ENCODE data around the gene SH3GLB2. TPM values are rescaled to one million over a fixed set of nuclear protein-coding genes. Genes with fewer than 3 reads are reported as not detected.
"Not testable (repeated sequence)": the region's sequence is repeated elsewhere in the genome, so short reads cannot be mapped to it uniquely, and the experiment has no call there.

The SH3GLB2 gene
- total RNA-seq, 2 experiments from 2014 or later = 107 to 109 TPM

GRCh38 chr9:128983536-128983935 lies 44.6 kb downstream of the SH3GLB2 start:
- H3K4me1 Mint-ChIP-seq (ENCODE audit: low read depth) = no peaks in the 10 kb centered on the region
- H3K27me3 Mint-ChIP-seq (ENCODE audit: low read depth) = no peaks in the 10 kb centered on the region
- ATAC-seq (no peak), DNase-seq (no peak)
- no peak overlapping the region for H3K27ac Mint-ChIP-seq
- peaks cover 77% of the 10 kb centered on the region for H3K36me3 Mint-ChIP-seq (ENCODE audit: low read depth)
- ChIA-PET CTCF (no interaction called here), POLR2A (no interaction called here)
- H3K4me3 Mint-ChIP-seq = no peak overlapping the region
- H3K9me3 Mint-ChIP-seq (ENCODE audit: insufficient read depth) = no peaks in the 10 kb centered on the region

- ATAC-seq (no peak), DNase-seq (no peak)
- Mint-ChIP-seq H3K27ac (no peak overlapping the region), H3K4me1 (ENCODE audit: low read depth) (no peaks in the 10 kb centered on the region), H3K27me3 (ENCODE audit: low read depth) (no peaks in the 10 kb centered on the region), H3K4me3 (no peak overlapping the region), H3K36me3 (ENCODE audit: low read depth) (peaks cover 65% of the 10 kb centered on the region), H3K9me3 (ENCODE audit: insufficient read depth) (no peaks in the 10 kb centered on the region)
- POLR2A ChIA-PET = no interaction called here
- CTCF ChIA-PET = no interaction called here
These were observed 49.0 kb downstream of the SH3GLB2 start for GRCh38 chr9:128979111-128979510.

- H3K4me1 Mint-ChIP-seq (ENCODE audit: low read depth) = no peaks in the 10 kb centered on the region
- CTCF ChIA-PET = no interaction called here
- H3K36me3 Mint-ChIP-seq (ENCODE audit: low read depth) = peaks cover 54% of the 10 kb centered on the region
- no peaks in the 10 kb centered on the region for H3K9me3 Mint-ChIP-seq (ENCODE audit: insufficient read depth)
- POLR2A ChIA-PET = interaction anchor here (0.6 kb wide), 1 partner anchor 34 kb away, joined by 3 read pairs; no protein-coding TSS in a partner anchor
- no peak overlapping the region for H3K4me3 Mint-ChIP-seq
- H3K27ac Mint-ChIP-seq = no peak overlapping the region
- ATAC-seq (no peak), DNase-seq (no peak)
- H3K27me3 Mint-ChIP-seq (ENCODE audit: low read depth) = no peaks in the 10 kb centered on the region
These were observed 55.2 kb downstream of the SH3GLB2 start for GRCh38 chr9:128972956-128973355.

GRCh38 chr9:128969491-128969890 lies 58.6 kb downstream of the SH3GLB2 start:
- Mint-ChIP-seq H3K4me1 (ENCODE audit: low read depth) (no peaks in the 10 kb centered on the region), H3K4me3 (no peak overlapping the region), H3K36me3 (ENCODE audit: low read depth) (peaks cover 42% of the 10 kb centered on the region), H3K27me3 (ENCODE audit: low read depth) (no peaks in the 10 kb centered on the region), H3K9me3 (ENCODE audit: insufficient read depth) (no peaks in the 10 kb centered on the region), H3K27ac (no peak overlapping the region)
- DNase-seq = no peak
- CTCF ChIA-PET = no interaction called here
- POLR2A ChIA-PET = no interaction called here
- no peak for ATAC-seq

GRCh38 chr9:128961403-128961802 lies 66.7 kb downstream of the SH3GLB2 start:
- DNase-seq; H3K9me3 Mint-ChIP-seq (ENCODE audit: insufficient read depth); H3K27ac Mint-ChIP-seq; CTCF ChIA-PET; ATAC-seq; H3K27me3 Mint-ChIP-seq (ENCODE audit: low read depth); H3K4me1 Mint-ChIP-seq (ENCODE audit: low read depth); H3K4me3 Mint-ChIP-seq; POLR2A ChIA-PET: not testable (repeated sequence)
- peaks cover 41% of the 10 kb centered on the region for H3K36me3 Mint-ChIP-seq (ENCODE audit: low read depth)

Other genes with a start within 250 kb of the SH3GLB2 start
- gene TBC1D13, start 241.1 kb downstream of the SH3GLB2 start, total RNA-seq = 10 to 100 TPM; 19.1 to 22.5 TPM
- gene ENDOG, start 209.8 kb downstream of the SH3GLB2 start, total RNA-seq = 10 to 100 TPM; 23.9 to 24.7 TPM
- 10 to 100 TPM; 77.3 to 81.2 TPM for gene SPOUT1, start 198.5 kb downstream of the SH3GLB2 start, total RNA-seq
- gene KYAT1, start 146.4 kb downstream of the SH3GLB2 start, total RNA-seq = 10 to 100 TPM; 12.6 to 13.0 TPM
- gene LRRC8A, start 146.2 kb downstream of the SH3GLB2 start, total RNA-seq = 10 to 100 TPM; 26.1 to 27.2 TPM
- gene PHYHD1, start 107.3 kb downstream of the SH3GLB2 start, total RNA-seq = under 1 TPM; 0.55 to 0.68 TPM
- gene DOLK, start 80.7 kb downstream of the SH3GLB2 start, total RNA-seq = 1 to 10 TPM; 7.9 to 8.7 TPM
- gene NUP188, start 80.6 kb downstream of the SH3GLB2 start, total RNA-seq = 10 to 100 TPM; 83.8 to 85.2 TPM
- 10 to 100 TPM; 38.3 to 45.6 TPM for gene MIGA2, start 8.3 kb upstream of the SH3GLB2 start, total RNA-seq
- 10 to 100 TPM; 15.9 to 18.8 TPM for gene DOLPP1, start 52.8 kb upstream of the SH3GLB2 start, total RNA-seq
- gene CRAT, start 82.5 kb upstream of the SH3GLB2 start, total RNA-seq = 10 to 100 TPM; 21.9 to 22.2 TPM
- gene PTPA, start 83.1 kb upstream of the SH3GLB2 start, total RNA-seq = 100 to 1,000 TPM; 114 to 125 TPM
- gene IER5L, start 149.9 kb upstream of the SH3GLB2 start, total RNA-seq = 1 to 10 TPM; 6.0 to 6.1 TPM